Ishikawa (cell line): ENCODE data around the gene ZBTB16.

ENCODE experiments used
- TCF12 ChIP-seq: IDR thresholded peaks from 2 replicates; pipeline ENCODE4 v1.6.1; 2012; ENCODE audit warnings: low read depth
- TEAD4 ChIP-seq: IDR thresholded peaks from 2 replicates; pipeline ENCODE4 v1.6.1; 2012

GRCh38 chr11:114209343-114209742 is 149.8 kb downstream of the ZBTB16 start:
- TF ChIP-seq TCF12 (no peak), TEAD4 (no peak)
